Measurements from ENCODE around the gene DPP4. TPM values are rescaled to one million over a fixed set of nuclear protein-coding genes. Genes with fewer than 3 reads are reported as not detected.

DPP4 gene
- total RNA-seq, 3 donors from 2014 or later, result 8.6 to 15.6 (median 15.3) TPM

- ATAC-seq (no peak), DNase-seq (no peak)
- H3K9me3 Mint-ChIP-seq, result no peaks in the 10 kb centered on the region
- H3K4me1 Mint-ChIP-seq (ENCODE audit: low read depth), result no peaks in the 10 kb centered on the region
- no peak overlapping the region for H3K4me3 Mint-ChIP-seq
- no peaks in the 10 kb centered on the region for H3K36me3 Mint-ChIP-seq (ENCODE audit: insufficient read depth)
- no peaks in the 10 kb centered on the region for H3K27me3 Mint-ChIP-seq (ENCODE audit: low read depth)
Observed at GRCh38 chr2:162099836-162100235, 25.8 kb upstream of the DPP4 start.

- H3K4me1 Mint-ChIP-seq (ENCODE audit: low read depth), result peaks cover 7% of the 10 kb centered on the region
- no peak for DNase-seq
- no peaks in the 10 kb centered on the region for H3K36me3 Mint-ChIP-seq (ENCODE audit: insufficient read depth)
- no peaks in the 10 kb centered on the region for H3K9me3 Mint-ChIP-seq
- H3K4me3 Mint-ChIP-seq, result no peak overlapping the region
- ATAC-seq, result no peak
- H3K27me3 Mint-ChIP-seq (ENCODE audit: low read depth), result no peaks in the 10 kb centered on the region
Observed at GRCh38 chr2:162092658-162093556, 18.9 kb upstream of the DPP4 start.

GRCh38 chr2:162092008-162092390, 18.0 kb upstream of the DPP4 start:
- Mint-ChIP-seq H3K4me3 (no peak overlapping the region), H3K9me3 (no peaks in the 10 kb centered on the region), H3K27me3 (ENCODE audit: low read depth) (no peaks in the 10 kb centered on the region), H3K36me3 (ENCODE audit: insufficient read depth) (no peaks in the 10 kb centered on the region), H3K4me1 (ENCODE audit: low read depth) (peaks cover 7% of the 10 kb centered on the region)
- DNase-seq (no peak), ATAC-seq (no peak)

- DNase-seq, result no peak
Observed at GRCh38 chr2:162091325-162092007, 17.5 kb upstream of the DPP4 start.

GRCh38 chr2:162090109-162090508, 16.1 kb upstream of the DPP4 start:
- H3K4me3 Mint-ChIP-seq, result no peak overlapping the region
- ATAC-seq, result no peak
- DNase-seq, result no peak
- H3K36me3 Mint-ChIP-seq (ENCODE audit: insufficient read depth), result no peaks in the 10 kb centered on the region
- H3K9me3 Mint-ChIP-seq, result no peaks in the 10 kb centered on the region
- peaks cover 7% of the 10 kb centered on the region for H3K4me1 Mint-ChIP-seq (ENCODE audit: low read depth)
- no peaks in the 10 kb centered on the region for H3K27me3 Mint-ChIP-seq (ENCODE audit: low read depth)

More at GRCh38 chr2:162091325-162092007, 17.5 kb upstream of the DPP4 start:
- Mint-ChIP-seq H3K9me3 (no peaks in the 10 kb centered on the region), H3K36me3 (ENCODE audit: insufficient read depth) (no peaks in the 10 kb centered on the region), H3K4me3 (no peak overlapping the region), H3K4me1 (ENCODE audit: low read depth) (peaks cover 7% of the 10 kb centered on the region), H3K27me3 (ENCODE audit: low read depth) (no peaks in the 10 kb centered on the region)
- no peak for ATAC-seq

- H3K9me3 Mint-ChIP-seq, result no peaks in the 10 kb centered on the region
- H3K4me1 Mint-ChIP-seq (ENCODE audit: low read depth), result peaks cover 3% of the 10 kb centered on the region
- ATAC-seq (no peak), DNase-seq (no peak)
- no peak overlapping the region for H3K4me3 Mint-ChIP-seq
- H3K27me3 Mint-ChIP-seq (ENCODE audit: low read depth), result no peaks in the 10 kb centered on the region
- H3K36me3 Mint-ChIP-seq (ENCODE audit: insufficient read depth), result no peaks in the 10 kb centered on the region
Observed at GRCh38 chr2:162086904-162087303, 12.9 kb upstream of the DPP4 start.

GRCh38 chr2:162085090-162085891, 11.3 kb upstream of the DPP4 start:
- ATAC-seq (no peak), DNase-seq (no peak)
- no peaks in the 10 kb centered on the region for H3K4me1 Mint-ChIP-seq (ENCODE audit: low read depth)
- no peaks in the 10 kb centered on the region for H3K27me3 Mint-ChIP-seq (ENCODE audit: low read depth)
- no peaks in the 10 kb centered on the region for H3K9me3 Mint-ChIP-seq
- no peak overlapping the region for H3K4me3 Mint-ChIP-seq
- H3K36me3 Mint-ChIP-seq (ENCODE audit: insufficient read depth), result no peaks in the 10 kb centered on the region

GRCh38 chr2:162084536-162084935, 10.5 kb upstream of the DPP4 start:
- Mint-ChIP-seq H3K27me3 (ENCODE audit: low read depth) (no peaks in the 10 kb centered on the region), H3K4me3 (no peak overlapping the region), H3K9me3 (peaks cover 5% of the 10 kb centered on the region), H3K4me1 (ENCODE audit: low read depth) (no peaks in the 10 kb centered on the region), H3K36me3 (ENCODE audit: insufficient read depth) (no peaks in the 10 kb centered on the region)
- no peak for ATAC-seq
- no peak for DNase-seq

GRCh38 chr2:162082681-162083080, 8.7 kb upstream of the DPP4 start:
- Mint-ChIP-seq H3K9me3 (peaks cover 8% of the 10 kb centered on the region), H3K27me3 (ENCODE audit: low read depth) (no peaks in the 10 kb centered on the region), H3K36me3 (ENCODE audit: insufficient read depth) (no peaks in the 10 kb centered on the region), H3K4me3 (no peak overlapping the region), H3K4me1 (ENCODE audit: low read depth) (no peaks in the 10 kb centered on the region)
- ATAC-seq, result no peak
- no peak for DNase-seq

- Mint-ChIP-seq H3K4me1 (ENCODE audit: low read depth) (no peaks in the 10 kb centered on the region), H3K36me3 (ENCODE audit: insufficient read depth) (no peaks in the 10 kb centered on the region), H3K9me3 (peaks cover 12% of the 10 kb centered on the region), H3K4me3 (no peak overlapping the region), H3K27me3 (ENCODE audit: low read depth) (no peaks in the 10 kb centered on the region)
- DNase-seq (no peak), ATAC-seq (no peak)
Observed at GRCh38 chr2:162082036-162082435, 8.0 kb upstream of the DPP4 start.

GRCh38 chr2:162079514-162079913, 5.5 kb upstream of the DPP4 start:
- Mint-ChIP-seq H3K36me3 (ENCODE audit: insufficient read depth) (no peaks in the 10 kb centered on the region), H3K4me1 (ENCODE audit: low read depth) (peaks cover 9% of the 10 kb centered on the region), H3K27me3 (ENCODE audit: low read depth) (no peaks in the 10 kb centered on the region), H3K4me3 (no peak overlapping the region), H3K9me3 (peaks cover 12% of the 10 kb centered on the region)
- DNase-seq, result no peak
- no peak for ATAC-seq

GRCh38 chr2:162075689-162076132, 1.7 kb upstream of the DPP4 start:
- Mint-ChIP-seq H3K4me3 (peak overlapping the region; percentile 19), H3K27me3 (ENCODE audit: low read depth) (no peaks in the 10 kb centered on the region), H3K36me3 (ENCODE audit: insufficient read depth) (peaks cover 4% of the 10 kb centered on the region), H3K9me3 (peaks cover 12% of the 10 kb centered on the region), H3K4me1 (ENCODE audit: low read depth) (peaks cover 36% of the 10 kb centered on the region)
- no peak for DNase-seq
- no peak for ATAC-seq

GRCh38 chr2:162074928-162075688, 1.1 kb upstream of the DPP4 start:
- DNase-seq, result no peak
- Mint-ChIP-seq H3K36me3 (ENCODE audit: insufficient read depth) (peaks cover 5% of the 10 kb centered on the region), H3K4me3 (peak overlapping the region; percentile 88), H3K27me3 (ENCODE audit: low read depth) (no peaks in the 10 kb centered on the region), H3K9me3 (peaks cover 12% of the 10 kb centered on the region), H3K4me1 (ENCODE audit: low read depth) (peaks cover 42% of the 10 kb centered on the region)
- ATAC-seq, result no peak

GRCh38 chr2:162074632-162074895, 549 bp upstream of the DPP4 start:
- H3K4me1 Mint-ChIP-seq (ENCODE audit: low read depth), result peaks cover 43% of the 10 kb centered on the region
- DNase-seq, result no peak
- no peaks in the 10 kb centered on the region for H3K27me3 Mint-ChIP-seq (ENCODE audit: low read depth)

More at GRCh38 chr2:162074632-162074895, 549 bp upstream of the DPP4 start:
- Mint-ChIP-seq H3K9me3 (peaks cover 7% of the 10 kb centered on the region), H3K36me3 (ENCODE audit: insufficient read depth) (peaks cover 5% of the 10 kb centered on the region), H3K4me3 (peak overlapping the region; percentile 88)
- ATAC-seq, result no peak
